ENCODE results near the gene TBC1D2B.

GRCh38 chr15:77983091-77983707, 94.3 kb downstream of the TBC1D2B start:
- no peak for TF ChIP-seq GATA2 (IDR thresholded peaks at IDR 0.05; ENCODE audit: insufficient read depth, insufficient read length, low read depth, low read length)
- TF ChIP-seq EZH2 (IDR thresholded peaks at IDR 0.05; ENCODE audit: borderline replicate concordance, low read depth, low read length, severe bottlenecking), result no peak
- no peak for TF ChIP-seq MAX (IDR thresholded peaks at IDR 0.05; ENCODE audit: insufficient read depth, insufficient read length)
- no peak for TF ChIP-seq CTCF (IDR thresholded peaks at IDR 0.05; ENCODE audit: extremely low read depth in 1 of 2, insufficient read depth in 1 of 2, low read depth in 1 of 2, low read length in 2 of 2)

Measured in endothelial cell of umbilical vein (primary cell).